KBM-7 (cell line): ENCODE data around the gene NDUFS1.
"Not testable (repeated sequence)": the region's sequence is repeated elsewhere in the genome, so short reads cannot be mapped to it uniquely, and the experiment has no call there.

Source experiments
- DNase-seq: peaks from one replicate; pipeline ENCODE4 v3.0.0-alpha.2; 2015
- in situ Hi-C: fragments of 300-500 bp; cut with MboI; formaldehyde crosslinking; loops from 2 replicates; pipeline ENCODE4 v1.14.3; 2020; ENCODE audit warnings: low sequenced_read_pairs, low pct_unique_long_range_greater_than_20kb, mixed read lengths

NDUFS1 gene

DNA sequence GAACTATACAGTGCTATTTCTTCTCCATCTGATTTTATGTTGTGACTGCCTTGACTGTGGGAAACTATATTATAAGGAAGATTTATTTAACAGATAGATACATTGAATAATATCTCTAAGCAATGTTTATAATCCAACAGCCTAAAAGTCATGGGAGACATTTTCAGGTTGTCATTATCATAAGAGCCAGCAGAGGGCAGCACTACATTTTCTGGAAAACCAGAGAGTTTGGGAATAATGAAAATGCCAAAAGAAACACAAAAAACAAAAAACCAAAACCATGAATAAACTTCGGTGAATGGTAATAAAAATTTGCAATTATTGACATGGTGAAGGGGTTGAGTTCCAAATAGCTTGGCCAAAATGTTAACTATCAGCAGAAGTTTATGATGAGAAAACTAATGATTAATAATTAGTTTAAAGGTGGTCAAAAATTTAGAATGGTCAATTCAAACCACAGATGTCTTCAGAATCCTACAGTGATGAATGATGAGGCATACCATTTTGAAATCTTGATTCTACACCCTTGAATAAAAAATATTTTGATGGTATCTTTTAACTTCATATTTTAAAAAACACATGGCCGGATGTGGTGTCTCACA lies 5.1 kb upstream of the NDUFS1 start:
- in situ Hi-C loops: no loop called here
- peak; percentile 46 for DNase-seq

- in situ Hi-C loops: no loop called here
- no peak for DNase-seq
These were observed 4.1 kb upstream of the NDUFS1 start for GRCh38 chr2:206163251-206163880.

- in situ Hi-C loops, DNase-seq: not testable (repeated sequence)
These were observed 3.2 kb upstream of the NDUFS1 start for GRCh38 chr2:206162401-206162800.

- peak; percentile 15 for DNase-seq
- in situ Hi-C loops: no loop called here
These were observed 1.5 kb upstream of the NDUFS1 start for GRCh38 chr2:206160807-206161179.

DNA sequence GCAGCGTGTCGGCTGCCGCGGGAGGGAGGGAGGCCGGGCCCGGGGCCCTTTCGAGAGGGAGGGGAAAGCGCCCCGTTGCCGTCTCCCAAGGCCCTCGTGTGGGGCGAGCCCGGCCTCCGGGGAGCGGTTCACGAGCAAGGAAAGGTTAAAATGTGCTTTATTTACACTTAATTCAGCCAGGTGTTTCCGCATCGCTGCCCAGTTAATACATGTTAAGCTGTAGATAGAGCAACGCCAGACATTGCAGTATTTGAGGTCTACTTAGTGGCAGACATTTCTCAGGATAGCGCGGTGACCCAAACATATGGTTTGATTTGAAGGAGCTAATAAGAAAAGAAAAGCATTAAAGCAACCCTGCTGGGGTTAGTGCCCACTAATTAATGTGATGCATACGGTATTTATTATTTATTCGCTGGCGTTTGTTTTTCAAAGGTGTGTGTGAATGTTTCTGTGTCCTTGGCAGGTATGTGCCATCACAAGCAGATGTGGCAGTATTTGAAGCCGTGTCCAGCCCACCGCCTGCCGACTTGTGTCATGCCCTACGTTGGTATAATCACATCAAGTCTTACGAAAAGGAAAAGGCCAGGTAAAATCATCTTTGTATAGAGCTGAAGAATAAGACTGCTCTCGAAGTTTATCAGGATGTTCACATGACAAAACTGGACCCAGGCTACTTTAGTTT lies 1.0 kb upstream of the NDUFS1 start:
- in situ Hi-C loops: no loop called here
- peak; percentile 27 for DNase-seq

GRCh38 chr2:206158563-206159345 lies 490 bp downstream of the NDUFS1 start:
- DNase-seq: no peak
- in situ Hi-C loops: no loop called here

DNA sequence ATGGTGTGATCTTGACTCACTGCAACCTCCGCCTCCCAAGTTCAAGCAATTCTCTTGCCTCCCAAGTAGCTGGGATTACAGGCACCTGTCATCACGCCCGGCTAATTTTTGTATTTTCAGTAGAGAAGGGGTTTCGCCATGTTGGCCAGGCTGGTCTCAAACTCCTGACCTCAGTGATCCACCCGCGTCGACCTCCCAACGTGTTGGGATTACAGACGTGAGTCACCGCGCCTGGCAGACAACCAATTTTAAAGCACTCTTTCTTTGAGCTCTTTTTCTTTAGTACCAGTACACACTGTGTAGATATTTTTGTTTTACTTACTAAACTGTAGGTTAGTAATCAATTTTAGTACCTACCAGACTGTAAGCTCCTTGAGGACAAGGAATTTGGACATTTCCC lies 2.2 kb downstream of the NDUFS1 start:
- DNase-seq, in situ Hi-C loops: not testable (repeated sequence)

GRCh38 chr2:206154197-206154596 lies 5.0 kb downstream of the NDUFS1 start:
- DNase-seq: peak; percentile 34
- in situ Hi-C loops: no loop called here

DNA sequence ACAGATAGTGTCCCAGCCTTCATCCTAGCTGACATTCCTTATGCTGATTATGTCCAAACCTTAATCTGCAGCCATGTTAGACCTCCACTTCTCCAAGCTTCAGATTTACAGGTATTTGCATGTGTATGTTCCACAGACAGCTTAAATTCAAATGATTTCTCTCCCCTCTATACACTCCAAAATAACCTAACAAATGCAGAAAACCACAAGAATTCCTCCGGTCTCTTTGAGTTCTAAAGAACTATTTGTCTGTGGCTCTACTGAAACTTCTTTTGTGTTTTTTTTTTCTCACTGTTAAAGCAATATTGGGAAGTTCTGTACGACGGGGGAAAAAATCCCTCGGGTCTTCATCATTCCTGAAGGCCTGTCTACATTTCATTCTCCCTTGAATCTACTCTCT lies 8.6 kb downstream of the NDUFS1 start:
- in situ Hi-C loops: no loop called here
- DNase-seq: no peak

DNA sequence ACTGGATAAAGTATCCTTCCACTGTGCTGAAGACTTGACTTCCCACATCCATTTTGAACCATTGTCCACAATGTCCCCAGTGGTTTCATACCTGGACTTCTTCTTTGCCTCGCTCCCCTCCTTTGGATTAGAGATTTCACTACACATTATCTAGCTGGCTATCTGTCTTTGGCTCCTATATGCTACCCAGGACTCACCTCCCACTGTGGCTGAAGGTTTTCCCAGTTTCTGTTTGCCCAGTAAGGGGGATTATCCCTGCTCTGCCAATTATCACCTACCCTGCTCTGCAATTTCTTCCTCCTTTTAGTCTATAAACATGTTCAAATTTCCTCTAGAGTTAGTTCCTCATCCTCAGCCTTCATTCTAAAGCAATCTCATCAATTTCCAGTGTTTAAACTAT lies 9.1 kb downstream of the NDUFS1 start:
- in situ Hi-C loops: no loop called here
- DNase-seq: no peak

GRCh38 chr2:206149330-206149729 lies 9.9 kb downstream of the NDUFS1 start:
- no peak for DNase-seq
- in situ Hi-C loops: no loop called here

DNA sequence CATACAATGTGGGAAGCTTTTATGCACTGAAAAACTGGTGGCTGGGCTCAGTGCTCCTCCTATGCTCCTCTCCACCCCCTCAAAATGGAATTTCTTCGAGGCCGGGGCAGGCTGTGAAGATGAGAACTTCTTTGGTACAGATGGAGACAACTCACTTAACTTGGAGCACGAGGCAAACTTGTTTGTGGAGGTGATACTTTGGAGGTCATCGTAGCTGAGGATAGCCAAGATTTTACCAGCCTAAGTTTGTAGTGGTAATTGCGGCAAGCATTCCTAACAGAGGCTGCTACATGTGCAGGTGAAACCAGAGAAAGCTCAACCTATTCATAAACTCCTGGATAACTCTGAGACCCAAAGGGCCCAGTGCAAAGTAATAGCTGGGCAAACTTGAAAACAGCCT lies 13.6 kb downstream of the NDUFS1 start:
- in situ Hi-C loops: no loop called here
- DNase-seq: no peak

GRCh38 chr2:206144383-206144782 lies 14.9 kb downstream of the NDUFS1 start:
- in situ Hi-C loops: no loop called here
- DNase-seq: no peak

GRCh38 chr2:206143451-206143850 lies 15.8 kb downstream of the NDUFS1 start:
- no peak for DNase-seq
- in situ Hi-C loops: no loop called here

GRCh38 chr2:206127656-206128055 lies 31.6 kb downstream of the NDUFS1 start:
- in situ Hi-C loops: no loop called here
- peak; percentile 14 for DNase-seq

DNA sequence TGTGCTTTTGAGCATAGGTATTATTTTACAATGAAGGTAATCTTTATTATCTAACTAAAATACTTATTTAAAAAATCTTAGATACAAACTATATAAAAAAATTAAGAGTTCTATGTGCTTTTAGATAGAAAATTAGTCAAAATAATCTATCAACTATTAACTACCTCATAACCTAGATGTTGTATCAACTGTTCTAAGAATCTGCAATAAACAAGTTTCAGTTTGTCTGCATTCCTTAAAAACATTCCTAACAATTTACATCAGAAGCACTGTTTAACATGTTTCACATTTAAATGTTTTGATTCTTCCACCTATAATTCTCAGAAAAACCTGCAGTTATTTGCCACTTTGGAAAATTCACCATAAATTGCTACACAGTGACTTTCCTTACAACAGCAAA lies 33.3 kb downstream of the NDUFS1 start:
- no peak for DNase-seq
- in situ Hi-C loops: no loop called here

GRCh38 chr2:206122569-206122968 lies 36.7 kb downstream of the NDUFS1 start:
- in situ Hi-C loops, DNase-seq: not testable (repeated sequence)

GRCh38 chr2:206116278-206116677 lies 43.0 kb downstream of the NDUFS1 start:
- in situ Hi-C loops: no loop called here

DNA sequence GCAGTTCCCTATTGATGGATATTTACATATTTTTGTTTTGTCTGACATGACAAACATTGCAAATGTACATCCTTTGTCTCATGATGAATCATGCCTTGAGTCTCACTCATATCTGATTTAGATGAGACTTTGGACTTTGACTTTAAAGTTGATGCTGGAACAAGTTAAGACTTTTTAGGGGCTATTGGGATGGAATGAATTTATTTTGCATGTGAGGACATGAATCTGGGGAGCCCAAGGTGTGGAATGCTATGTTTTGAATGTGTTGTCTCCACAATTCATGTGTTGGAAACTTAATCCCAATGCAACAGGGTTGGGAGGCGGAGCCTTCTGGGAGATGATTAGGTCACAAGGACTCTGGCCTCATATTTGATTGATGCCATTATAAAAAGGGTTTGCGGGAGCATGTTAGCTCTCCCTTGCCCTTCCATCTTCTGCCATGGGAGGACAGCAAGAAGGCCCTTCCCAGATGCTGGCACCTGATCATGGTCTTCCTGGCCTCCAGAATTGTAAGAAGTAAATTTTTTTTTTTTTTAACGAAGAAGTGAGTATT lies 44.1 kb downstream of the NDUFS1 start:
- DNase-seq: no peak
- in situ Hi-C loops: no loop called here

More at GRCh38 chr2:206116278-206116677, 43.0 kb downstream of the NDUFS1 start:
- DNase-seq: no peak
